H54 (cell line): ENCODE measurements around the gene TPSG1.
"Not testable (repeated sequence)": the region's sequence is repeated elsewhere in the genome, so short reads cannot be mapped to it uniquely, and the experiment has no call there.

Experiments used
- DNase-seq: peaks from one replicate; pipeline ENCODE4 v3.0.0; 2011; ENCODE audit warnings: low spot score, mixed read lengths; ENCODE audit not compliant: insufficient read length
- FAIRE-seq: peaks from 3 replicates; lab custom pipeline; 2011; peaks lifted over from hg19 to GRCh38; lab: Jason Lieb, UNC
- POLR2A ChIP-seq: IDR thresholded peaks from 2 replicates; pipeline ENCODE4 v1.6.1; 2011; ENCODE audit warnings: low read depth, mild to moderate bottlenecking, low read length

TPSG1 gene

DNA sequence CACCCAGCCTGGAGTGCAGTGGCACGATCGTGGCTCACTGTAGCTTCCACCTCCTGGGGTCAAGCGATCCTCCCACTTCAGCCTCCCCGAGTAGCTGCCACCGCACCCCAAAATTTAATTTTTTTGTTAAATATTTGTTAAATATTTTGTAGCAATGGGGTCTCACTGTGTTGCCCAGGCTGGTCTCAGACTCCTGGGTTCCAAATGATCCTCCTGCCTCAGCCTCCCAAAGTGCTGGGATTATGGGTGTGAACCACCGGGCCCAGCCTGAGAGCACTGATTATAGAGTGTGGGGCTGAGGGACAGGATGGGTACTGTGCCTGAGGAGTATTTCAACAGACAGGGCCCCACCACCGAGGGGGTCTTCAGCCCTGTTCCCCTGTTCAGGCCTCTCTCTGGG is 35.6 kb downstream of the TPSG1 start:
- FAIRE-seq (no peak), DNase-seq (no peak)
- TF ChIP-seq POLR2A, result no peak

DNA sequence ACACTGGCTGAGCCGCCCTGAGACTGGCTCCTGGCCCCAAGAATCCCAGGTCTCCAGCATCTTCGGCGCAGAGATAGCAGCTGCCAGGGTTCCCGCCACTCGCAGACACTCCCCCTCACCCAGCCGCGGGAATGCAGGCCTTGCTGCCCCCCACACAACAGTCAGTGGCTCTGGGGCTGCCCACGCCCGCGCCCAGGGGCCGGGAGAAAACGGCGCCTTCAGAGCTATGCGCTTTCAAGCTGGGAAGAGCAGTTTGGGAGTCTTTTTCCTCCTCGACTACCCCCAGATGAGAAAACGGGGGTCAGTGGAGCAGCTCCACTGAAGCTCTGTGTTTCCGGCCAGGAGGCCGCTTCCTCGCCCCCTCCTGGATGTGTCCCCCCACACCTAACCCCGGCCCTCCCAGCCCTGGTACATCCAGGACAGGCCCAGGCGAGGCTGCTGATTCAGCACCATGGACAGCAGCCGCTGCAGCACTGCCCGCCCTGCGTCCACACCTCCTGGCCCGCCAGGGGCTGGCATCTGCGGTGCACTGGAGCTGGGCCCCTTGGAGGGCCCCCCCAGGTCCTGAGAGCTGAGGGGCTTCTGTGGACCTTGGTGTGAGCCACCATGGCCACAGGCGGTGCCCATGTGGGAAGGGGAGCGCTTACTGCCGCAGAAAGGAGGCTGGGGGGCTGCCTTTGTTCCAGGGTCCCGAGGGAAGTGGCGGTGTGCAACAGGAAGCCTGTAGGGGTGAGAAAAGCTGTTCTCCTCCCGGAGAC is 36.5 kb downstream of the TPSG1 start:
- FAIRE-seq, result no peak
- peak; percentile 65 for DNase-seq
- TF ChIP-seq POLR2A, result no peak

DNA sequence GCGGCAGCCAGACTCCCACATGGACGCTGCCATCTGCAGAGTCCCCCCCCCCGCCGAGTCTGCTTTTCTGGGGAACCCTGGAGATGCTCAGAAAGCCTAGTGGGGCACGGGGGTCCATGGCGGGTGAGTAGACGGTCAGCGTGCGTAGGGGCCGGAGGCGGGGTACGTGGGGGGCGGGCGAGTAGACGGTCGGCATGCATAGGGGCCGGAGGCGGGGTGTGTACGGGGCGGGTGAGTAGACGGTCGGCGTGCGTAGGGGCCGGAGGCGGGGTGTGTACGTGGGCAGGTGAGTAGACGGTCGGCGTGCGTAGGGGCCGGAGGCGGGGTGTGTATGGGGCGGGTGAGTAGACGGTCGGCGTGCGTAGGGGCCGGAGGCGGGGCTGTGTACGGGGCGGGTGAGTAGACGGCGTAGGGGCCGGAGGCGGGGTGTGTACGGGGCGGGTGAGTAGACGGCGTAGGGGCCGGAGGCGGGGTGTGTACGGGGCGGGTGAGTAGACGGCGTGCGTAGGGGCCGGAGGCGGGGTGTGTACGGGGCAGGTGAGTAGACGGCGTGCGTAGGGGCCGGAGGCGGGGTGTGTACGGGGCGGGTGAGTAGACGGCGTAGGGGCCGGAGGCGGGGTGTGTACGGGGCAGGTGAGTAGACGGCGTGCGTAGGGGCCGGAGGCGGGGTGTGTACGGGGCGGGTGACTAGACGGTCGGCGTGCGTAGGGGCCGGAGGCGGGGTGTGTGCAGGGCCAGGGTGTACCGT is 39.4 kb downstream of the TPSG1 start:
- not testable (repeated sequence) for DNase-seq, FAIRE-seq

DNA sequence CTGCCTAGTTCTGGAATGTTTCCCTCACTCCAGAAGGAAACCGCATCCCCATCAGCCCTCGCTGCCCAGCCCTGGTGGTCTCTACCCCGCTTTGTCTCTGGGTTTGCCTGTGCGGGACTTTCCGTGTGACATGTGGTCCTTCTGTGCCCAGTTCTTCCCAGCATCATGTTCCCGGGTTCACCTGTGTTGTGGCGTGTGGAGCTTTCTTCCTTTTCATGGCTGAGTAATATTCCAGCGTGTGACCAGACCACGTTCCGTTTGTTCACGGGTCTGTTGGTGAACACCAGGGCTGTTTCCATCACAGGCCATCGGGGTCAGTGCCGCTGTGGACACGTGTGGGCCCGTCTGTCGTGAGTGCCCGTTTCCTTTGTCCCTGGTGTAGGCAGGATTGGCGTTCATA is 40.1 kb downstream of the TPSG1 start:
- FAIRE-seq (no peak), DNase-seq (no peak)

DNA sequence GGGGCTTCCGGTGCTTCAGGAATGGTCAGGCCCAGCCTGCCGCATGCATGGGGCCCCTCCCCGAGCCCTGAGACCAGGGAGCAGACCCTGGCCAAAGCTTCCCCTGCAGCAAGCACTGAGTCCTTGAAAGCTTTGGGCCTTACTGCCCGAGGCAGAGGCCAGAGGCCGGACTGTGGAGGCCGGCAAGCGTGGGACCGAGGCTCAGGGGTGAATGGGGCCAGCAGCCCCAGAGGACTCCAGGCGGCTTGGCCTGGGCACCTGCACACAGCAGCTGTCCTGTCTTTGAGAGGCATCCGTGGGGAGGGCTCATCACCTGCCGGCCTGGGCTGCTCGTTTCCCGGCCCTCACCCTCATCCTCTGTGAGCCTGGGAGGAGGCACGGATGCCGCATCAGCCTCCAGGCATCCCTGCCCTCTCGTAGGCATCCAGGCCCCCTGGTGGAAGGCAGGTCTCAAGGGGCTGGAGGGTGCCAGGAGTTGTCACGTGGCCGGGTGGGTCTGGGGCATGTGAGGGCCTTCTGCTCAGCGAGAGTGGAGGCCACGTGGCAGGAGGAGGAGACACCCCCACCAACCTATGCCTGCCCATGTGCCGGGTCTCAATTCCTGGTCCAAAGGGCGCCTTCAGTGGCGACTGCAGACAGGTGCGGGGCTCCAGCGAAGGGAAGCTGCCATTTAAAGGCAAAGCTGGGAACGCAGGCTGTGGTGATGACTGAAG is 40.8 kb downstream of the TPSG1 start:
- DNase-seq (no peak), FAIRE-seq (no peak)

More for the DNA sequence above, 40.1 kb downstream of the TPSG1 start:
- no peak for TF ChIP-seq POLR2A

DNA sequence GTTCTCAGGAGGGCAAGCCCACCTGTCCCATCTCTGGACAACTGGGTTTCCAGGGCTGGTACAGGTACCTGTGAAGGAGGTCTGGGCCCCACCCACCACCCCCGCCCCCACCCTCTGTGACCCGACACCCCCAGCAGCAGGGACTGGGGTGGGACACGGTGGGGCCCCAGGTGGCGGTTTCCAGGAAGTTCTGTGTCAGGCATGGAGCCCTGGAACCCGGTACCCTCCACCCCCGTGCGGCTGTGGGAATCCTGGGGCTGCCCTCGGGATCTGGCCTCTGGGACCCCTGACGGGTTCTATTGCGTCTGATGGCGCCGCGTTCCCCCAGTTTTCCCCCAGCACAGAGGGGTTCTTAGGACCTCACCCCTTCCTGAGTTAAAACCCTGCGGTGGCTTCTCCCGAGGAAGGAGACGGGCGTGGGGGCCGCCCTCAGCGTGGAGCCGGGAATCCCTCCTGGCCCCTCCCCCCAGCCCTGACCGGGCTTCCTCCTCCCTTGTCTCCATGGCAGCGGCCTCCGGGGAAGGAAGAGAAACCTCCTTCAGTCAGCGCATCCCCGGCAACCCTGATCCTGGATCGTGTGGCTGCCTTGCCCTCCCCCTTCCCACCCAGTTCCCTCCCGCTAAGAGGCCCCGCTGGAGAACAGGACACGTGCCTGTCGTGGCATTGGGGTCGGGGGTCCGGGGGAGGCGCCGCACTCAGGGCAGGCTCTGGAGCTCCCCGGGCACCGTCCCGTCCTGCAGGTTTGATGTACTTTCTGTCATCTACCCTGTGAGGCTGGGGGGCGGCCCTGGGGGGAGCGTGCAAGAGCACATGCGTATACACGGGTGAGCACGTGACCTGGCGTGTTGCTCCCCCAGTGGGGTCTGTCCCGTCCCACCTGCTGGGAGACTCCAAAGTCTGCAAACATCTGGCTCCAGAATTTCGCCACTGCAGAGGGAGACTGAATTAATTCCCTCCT is 41.8 kb downstream of the TPSG1 start:
- peak; percentile 86 for DNase-seq
- no peak for FAIRE-seq
- TF ChIP-seq POLR2A, result no peak

More for the DNA sequence above, 40.8 kb downstream of the TPSG1 start:
- no peak for TF ChIP-seq POLR2A

DNA sequence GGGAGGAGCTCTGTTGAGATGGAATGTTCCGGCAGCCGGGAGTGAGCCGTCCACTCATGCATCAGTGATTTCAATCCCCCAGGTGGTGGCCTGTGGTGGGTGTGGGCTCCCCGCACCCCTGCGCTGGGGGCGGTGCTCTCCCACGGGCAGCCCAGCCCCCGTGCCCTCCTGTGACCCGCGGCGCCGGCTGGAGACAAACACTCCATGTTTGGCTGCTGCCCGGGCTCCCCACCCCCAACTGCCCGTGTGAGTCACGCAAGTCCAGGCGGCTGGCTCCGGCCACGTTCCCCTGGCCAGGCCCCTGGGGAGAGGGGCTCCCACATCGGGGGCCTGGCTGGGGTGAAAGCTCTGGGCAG is 42.8 kb downstream of the TPSG1 start:
- DNase-seq (peak; percentile 78), FAIRE-seq (no peak)
- peak; percentile 1; the same call in 1 of the 2 replicates for TF ChIP-seq POLR2A

DNA sequence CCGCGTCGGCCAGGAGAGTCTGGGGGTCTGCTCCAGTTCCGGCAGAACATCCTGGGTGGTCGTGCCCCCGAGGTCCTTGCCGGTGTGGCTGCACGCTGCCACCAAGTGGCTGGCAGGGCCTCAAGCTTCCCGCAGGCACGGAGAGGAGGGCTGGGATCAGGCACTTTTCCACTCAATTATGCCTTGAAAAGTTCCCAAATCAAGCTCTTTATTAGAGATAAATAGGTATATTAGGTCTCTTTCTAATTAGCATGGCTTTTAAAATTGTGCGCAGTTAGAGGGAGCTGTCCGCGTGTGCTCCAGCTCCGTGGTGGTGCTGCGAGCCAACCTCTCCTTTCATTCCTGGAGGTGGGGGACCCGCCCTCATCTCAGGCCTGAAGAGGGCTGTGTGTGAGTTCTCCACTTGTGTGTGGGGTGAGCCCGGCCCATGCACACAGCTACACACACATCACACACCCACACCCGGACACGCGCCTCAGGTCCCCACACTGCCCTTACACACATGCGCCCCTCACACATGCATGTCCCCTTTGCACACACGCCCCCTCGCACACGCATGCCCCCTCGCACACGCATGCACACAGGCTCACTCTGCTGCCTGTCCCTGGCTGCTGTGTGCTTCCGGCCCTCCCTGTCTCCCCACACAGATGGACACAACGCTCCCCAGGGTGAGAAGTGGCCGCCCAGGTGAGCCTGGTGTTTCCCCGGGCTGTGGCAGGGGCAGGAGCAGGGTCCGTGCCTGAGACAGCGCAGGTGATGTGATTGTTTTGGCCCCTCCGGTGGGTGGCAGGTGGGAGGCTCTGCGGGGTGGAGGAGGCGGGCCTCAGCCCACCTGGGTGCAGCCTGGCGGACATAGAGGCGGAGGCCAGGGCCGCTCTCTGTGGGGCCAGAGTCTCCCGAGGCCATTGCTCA is 43.4 kb downstream of the TPSG1 start:
- no peak for TF ChIP-seq POLR2A
- no peak for DNase-seq
- no peak for FAIRE-seq

DNA sequence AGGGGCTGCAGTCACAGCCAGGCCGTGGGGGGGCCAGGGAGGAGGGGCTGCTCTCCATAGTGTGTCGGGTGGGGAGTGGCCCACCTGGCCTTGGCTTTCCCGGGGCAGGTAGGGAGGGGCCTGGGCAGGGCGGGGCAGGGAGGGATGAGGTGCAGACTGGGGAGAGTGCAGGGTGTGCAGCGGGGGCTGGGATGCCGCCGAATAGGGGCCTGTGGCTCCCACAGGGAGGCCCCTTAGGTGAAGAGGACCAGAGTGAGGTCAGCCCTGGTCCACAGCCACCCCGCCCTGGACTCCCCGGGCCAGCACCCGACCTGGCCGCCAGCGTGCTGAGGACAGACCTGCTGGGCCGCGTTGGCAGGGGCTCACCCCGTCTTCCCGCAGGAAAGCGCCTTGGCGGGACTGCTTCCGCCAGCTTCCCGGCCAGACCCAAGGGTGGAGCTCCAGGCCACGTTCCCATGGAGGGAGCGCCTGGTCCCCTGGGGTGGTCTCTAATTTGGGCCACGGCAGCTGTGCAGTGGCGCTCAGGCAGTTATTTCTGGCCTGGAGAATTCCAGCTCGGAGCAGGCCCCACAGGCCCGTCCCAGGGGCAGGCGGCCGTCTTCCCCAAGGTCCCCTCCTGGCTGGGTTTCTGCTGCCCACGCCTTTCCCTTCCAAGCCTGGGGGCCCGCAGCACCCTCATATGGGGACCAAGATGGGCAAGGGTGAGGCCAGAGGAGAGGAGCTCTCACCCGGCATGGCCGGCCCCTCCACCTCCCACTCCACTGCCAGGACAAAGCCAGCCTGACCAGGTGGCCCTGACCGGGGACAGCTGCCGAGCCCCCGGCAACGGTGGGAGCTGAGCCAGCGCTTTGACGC is 44.3 kb downstream of the TPSG1 start:
- TF ChIP-seq POLR2A, result no peak
- DNase-seq (no peak), FAIRE-seq (no peak)

DNA sequence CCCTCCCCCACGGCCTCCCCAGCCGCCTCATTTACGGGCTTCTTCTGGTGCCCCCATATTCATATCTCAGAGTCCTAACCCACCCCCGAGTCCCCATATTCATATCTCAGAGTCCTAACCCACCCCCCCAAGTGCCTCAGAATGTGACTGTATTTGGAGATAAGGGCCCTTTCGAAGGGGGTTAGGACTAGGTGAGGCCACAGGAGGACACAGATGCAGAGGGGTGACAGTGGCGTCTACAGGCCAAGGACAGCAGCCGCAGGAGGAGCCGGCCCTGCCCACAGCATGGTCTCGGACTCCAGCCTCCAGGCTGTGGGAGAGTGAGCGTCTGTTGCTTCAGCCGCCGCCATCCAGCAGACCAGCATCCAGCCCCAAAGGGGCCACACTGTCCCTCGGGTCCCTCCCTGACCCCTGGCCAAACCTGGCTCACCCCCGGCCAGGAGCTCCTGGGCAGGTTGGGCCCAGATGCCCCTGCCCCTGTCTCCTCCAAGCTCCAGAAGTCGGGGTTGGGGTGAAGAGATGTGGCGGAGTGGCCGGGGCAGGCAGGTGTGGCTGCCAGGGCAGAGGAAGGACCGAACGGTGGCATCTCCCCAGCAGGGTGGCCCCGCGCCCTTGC is 46.7 kb downstream of the TPSG1 start:
- no peak for TF ChIP-seq POLR2A
- FAIRE-seq (no peak), DNase-seq (no peak)

DNA sequence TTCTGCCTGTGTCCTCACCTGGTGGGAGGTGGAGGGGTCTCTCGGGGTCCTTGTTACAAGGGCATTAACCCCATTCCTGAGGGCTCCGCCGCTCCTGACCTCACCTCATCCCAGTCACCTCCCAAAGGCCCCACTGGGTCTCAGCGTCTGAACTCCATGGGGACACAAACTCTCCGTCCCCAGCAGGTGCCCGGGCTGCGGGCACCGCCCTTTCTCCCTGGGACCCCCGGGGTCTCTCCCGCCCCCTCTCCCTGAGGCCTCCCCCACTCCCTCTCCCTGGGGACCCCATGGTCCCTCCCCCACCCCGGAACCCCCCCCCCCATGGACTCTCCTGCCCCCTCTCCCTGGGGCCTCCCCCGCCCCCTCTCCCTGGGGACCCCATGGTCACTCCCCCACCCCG is 47.3 kb downstream of the TPSG1 start:
- DNase-seq (no peak), FAIRE-seq (no peak)
- no peak for TF ChIP-seq POLR2A
